Measurements from ENCODE around the gene MATN4. TPM values are rescaled to one million over a fixed set of nuclear protein-coding genes. Genes with fewer than 3 reads are reported as not detected.

MATN4 gene
- total and polyA plus RNA-seq, 4 donors: 0.14 to 0.49 (median 0.35) TPM

DNA sequence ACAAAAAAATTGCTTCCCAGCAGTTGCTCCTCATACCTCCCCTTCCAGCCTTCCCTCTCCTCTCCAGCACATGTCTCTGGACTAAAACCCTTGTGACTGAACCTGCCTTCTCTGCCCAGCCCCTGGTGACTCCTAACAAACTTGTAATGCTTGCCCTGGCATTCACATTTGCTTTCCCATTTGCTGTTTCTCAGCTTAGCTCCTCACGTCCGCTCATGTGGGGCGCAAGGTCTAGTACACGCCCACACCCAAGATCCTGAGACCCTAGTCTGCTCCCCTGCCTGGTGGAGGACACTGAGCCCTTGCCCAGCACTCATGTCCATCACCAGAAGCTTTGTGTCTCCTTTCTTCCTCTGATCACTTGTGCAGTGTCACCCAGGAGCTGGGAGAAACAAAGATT is 19.7 kb downstream of the MATN4 start:
- ATAC-seq (ENCODE audit: insufficient read depth, low FRiP score) (no peak), DNase-seq (no peak)
- Histone ChIP-seq H3K4me3 (no peak overlapping the region), H3K27me3 (ENCODE audit: control insufficient read depth in 3 of 3, insufficient read depth in 3 of 3, low read length in 2 of 3) (peaks cover 0 to 13% (median 11%) of the 10 kb centered on the region in 3 donors), H3K4me1 (ENCODE audit: control insufficient read depth in 5 of 5, insufficient read depth in 5 of 5, low read length in 5 of 5) (peaks cover 0 to 7% (median 0%) of the 10 kb centered on the region in 5 donors), H3K36me3 (ENCODE audit: control insufficient read depth in 4 of 4, insufficient read depth in 4 of 4, low read length in 4 of 4) (no peaks in the 10 kb centered on the region), H3K9me3 (ENCODE audit: control insufficient read depth in 4 of 4, insufficient read depth in 3 of 4, low read length in 3 of 4) (no peaks in the 10 kb centered on the region), H3K9ac (ENCODE audit: insufficient read depth in 1 of 2, low read length in 2 of 2) (no peak overlapping the region), H3K27ac (ENCODE audit: low read depth in 1 of 2, low read length in 1 of 2) (no peak overlapping the region)
- TF ChIP-seq, protein P1, sequence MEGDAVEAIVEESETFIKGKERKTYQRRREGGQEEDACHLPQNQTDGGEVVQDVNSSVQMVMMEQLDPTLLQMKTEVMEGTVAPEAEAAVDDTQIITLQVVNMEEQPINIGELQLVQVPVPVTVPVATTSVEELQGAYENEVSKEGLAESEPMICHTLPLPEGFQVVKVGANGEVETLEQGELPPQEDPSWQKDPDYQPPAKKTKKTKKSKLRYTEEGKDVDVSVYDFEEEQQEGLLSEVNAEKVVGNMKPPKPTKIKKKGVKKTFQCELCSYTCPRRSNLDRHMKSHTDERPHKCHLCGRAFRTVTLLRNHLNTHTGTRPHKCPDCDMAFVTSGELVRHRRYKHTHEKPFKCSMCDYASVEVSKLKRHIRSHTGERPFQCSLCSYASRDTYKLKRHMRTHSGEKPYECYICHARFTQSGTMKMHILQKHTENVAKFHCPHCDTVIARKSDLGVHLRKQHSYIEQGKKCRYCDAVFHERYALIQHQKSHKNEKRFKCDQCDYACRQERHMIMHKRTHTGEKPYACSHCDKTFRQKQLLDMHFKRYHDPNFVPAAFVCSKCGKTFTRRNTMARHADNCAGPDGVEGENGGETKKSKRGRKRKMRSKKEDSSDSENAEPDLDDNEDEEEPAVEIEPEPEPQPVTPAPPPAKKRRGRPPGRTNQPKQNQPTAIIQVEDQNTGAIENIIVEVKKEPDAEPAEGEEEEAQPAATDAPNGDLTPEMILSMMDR (IDR thresholded peaks at IDR 0.05; ENCODE audit: control extremely low read depth, extremely low read depth): no peak
- 90 to 91% methylated on average over 4 of the region's 4 CpGs for WGBS, 2 donors

DNA sequence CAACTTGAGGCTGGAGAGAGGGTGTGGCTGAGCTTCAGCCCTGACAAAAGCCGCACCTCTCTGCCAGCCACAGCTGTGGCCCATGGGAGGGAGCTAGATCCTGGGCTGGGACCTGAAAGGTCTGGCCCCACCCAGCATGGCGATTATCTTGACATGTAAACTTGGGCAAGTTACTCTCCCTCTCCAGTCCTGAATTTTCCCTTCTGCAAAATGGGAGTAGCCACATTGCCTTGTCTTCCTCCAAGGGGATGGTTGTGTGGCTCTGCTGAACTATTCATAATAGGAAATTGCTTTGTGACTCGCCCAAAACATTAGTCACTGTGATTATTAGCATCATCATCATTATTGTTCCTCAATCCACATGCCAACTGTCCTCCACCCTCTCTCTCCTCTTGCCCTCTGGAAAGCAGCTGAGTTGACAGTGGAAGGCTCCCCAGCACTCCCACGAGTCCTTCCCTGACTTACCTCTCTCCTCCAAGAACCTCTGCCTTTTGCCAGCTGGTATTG is 24.5 kb downstream of the MATN4 start:
- H3K4me3 ChIP-seq: no peak overlapping the region
- peaks cover 0 to 12% (median 0%) of the 10 kb centered on the region in 3 donors for H3K27me3 ChIP-seq (ENCODE audit: control insufficient read depth in 3 of 3, insufficient read depth in 3 of 3, low read length in 2 of 3)
- ATAC-seq (ENCODE audit: insufficient read depth, low FRiP score) (no peak), DNase-seq (no peak)
- no peak overlapping the region for H3K9ac ChIP-seq (ENCODE audit: insufficient read depth in 1 of 2, low read length in 2 of 2)
- H3K36me3 ChIP-seq (ENCODE audit: control insufficient read depth in 4 of 4, insufficient read depth in 4 of 4, low read length in 4 of 4): no peaks in the 10 kb centered on the region
- TF ChIP-seq, protein P1 (IDR thresholded peaks at IDR 0.05; ENCODE audit: control extremely low read depth, extremely low read depth): no peak
- no peaks in the 10 kb centered on the region for H3K4me1 ChIP-seq (ENCODE audit: control insufficient read depth in 5 of 5, insufficient read depth in 5 of 5, low read length in 5 of 5)
- WGBS, 2 donors: 55 to 59% methylated on average over 4 of the region's 4 CpGs
- H3K27ac ChIP-seq (ENCODE audit: low read depth in 1 of 2, low read length in 1 of 2): no peak overlapping the region
- no peaks in the 10 kb centered on the region for H3K9me3 ChIP-seq (ENCODE audit: control insufficient read depth in 4 of 4, insufficient read depth in 3 of 4, low read length in 3 of 4)

DNA sequence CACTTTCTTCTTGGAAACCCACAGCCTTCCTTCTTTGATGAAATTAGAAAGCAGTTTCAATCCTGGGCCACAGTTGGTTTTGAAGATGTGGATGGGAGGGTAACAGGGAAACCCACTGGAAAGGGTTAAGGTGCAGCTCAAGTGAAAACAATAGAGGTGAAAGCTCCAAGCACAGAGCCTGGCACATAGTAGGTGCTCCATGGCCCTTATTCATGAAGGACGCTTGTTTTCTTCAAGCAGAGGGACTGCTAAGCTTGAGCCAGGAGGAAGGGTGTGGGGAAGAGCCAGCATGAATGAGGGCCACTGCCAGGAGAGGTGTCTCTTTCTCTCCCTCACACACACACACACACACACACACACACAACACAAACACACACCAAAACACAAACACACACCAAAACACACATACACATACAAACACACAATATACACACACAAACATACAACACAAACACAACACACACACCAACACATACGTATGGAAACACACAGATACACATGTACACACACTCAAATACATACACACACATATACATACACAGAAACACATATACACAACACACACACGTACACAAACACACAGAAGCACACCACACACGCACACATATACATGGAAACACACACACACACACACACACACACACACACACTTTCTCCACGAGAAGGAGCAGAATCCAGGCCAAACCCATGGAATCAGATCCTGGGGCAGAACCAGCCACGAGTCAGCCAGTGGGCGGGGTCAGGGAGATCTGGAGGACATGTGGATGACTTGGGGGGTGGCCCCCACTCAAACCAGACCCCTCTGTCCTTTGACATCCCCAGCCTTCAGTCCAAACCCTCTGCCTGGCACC is 25.2 kb downstream of the MATN4 start:
- no peak overlapping the region for H3K27ac ChIP-seq (ENCODE audit: low read depth in 1 of 2, low read length in 1 of 2)
- H3K27me3 ChIP-seq (ENCODE audit: control insufficient read depth in 3 of 3, insufficient read depth in 3 of 3, low read length in 2 of 3): peaks cover 0 to 12% (median 0%) of the 10 kb centered on the region in 3 donors
- WGBS, 2 donors: 78 to 85% methylated on average over 7 of the region's 7 CpGs
- ATAC-seq (ENCODE audit: insufficient read depth, low FRiP score) (no peak), DNase-seq (no peak)
- no peaks in the 10 kb centered on the region for H3K9me3 ChIP-seq (ENCODE audit: control insufficient read depth in 4 of 4, insufficient read depth in 3 of 4, low read length in 3 of 4)
- no peaks in the 10 kb centered on the region for H3K4me1 ChIP-seq (ENCODE audit: control insufficient read depth in 5 of 5, insufficient read depth in 5 of 5, low read length in 5 of 5)
- no peaks in the 10 kb centered on the region for H3K36me3 ChIP-seq (ENCODE audit: control insufficient read depth in 4 of 4, insufficient read depth in 4 of 4, low read length in 4 of 4)
- no peak overlapping the region for H3K9ac ChIP-seq (ENCODE audit: insufficient read depth in 1 of 2, low read length in 2 of 2)
- TF ChIP-seq, protein P1 (IDR thresholded peaks at IDR 0.05; ENCODE audit: control extremely low read depth, extremely low read depth): no peak
- no peak overlapping the region for H3K4me3 ChIP-seq
